Ammon's horn (tissue), 1 donor: Measurements from ENCODE around the gene COPS9.

Source experiments
- DNase-seq: peaks from one replicate; pipeline ENCODE4 v3.0.0-alpha.2; 2016; ENCODE audit warnings: low spot score

COPS9 gene

DNA sequence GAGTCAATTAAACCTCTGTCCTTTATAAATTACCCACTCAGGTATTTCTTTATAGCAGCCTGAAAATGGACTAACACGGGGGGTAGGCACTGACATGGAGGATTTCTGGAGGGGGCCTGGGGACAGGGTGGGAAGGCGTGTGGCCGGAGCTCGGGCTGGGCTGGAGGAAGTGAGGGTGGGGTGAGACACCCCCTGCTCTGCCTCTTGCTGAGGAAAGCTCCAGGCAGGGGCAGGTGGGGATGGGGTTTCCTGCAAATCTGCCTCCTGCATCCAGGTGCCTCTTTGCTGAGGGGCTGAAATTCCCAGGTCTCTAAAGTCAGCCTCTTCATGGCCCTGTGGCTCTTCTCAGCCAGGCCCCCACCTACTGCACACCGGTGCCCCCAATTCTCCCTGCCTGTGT lies 30.1 kb upstream of the COPS9 start:
- no peak for DNase-seq

DNA sequence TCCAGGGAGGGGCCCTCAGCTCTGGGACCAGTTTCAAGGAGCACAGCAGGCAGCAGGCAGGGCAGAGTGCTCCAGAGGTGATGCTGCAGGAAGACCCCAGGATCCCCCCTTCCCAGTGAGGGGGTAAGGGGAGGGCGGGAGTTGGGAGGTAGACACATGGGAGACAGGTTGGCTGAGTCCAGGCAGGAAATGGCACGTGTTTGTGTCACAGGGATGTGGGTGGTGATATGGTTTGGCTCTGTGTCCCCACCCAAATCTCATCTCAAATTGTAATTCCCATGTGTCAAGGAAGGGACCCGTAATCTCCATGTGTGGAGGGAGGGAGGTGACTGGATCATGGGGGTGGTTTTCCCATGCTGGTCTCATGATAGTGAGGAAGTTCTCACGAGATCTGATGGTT lies 29.6 kb upstream of the COPS9 start:
- no peak for DNase-seq

DNA sequence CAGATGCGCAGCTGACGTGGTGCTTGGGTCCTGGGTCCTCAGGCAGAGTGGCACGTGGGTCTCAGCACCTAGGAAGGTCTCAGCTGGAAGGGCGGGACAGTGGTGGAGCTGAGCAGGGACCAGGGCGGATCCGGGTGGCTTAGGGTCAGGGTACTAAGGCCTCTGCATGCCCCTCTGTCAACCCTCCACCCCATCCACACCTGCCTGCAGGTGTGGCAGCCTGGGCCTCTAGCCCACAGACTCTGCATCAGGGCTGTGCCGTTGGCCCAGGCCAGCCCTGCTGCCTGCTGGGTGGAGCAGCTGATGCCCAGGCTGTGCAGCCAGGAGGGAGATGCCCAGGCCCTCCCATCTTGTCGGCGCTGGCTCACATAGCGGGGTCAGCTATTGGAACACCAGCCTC lies 28.9 kb upstream of the COPS9 start:
- no peak for DNase-seq

DNA sequence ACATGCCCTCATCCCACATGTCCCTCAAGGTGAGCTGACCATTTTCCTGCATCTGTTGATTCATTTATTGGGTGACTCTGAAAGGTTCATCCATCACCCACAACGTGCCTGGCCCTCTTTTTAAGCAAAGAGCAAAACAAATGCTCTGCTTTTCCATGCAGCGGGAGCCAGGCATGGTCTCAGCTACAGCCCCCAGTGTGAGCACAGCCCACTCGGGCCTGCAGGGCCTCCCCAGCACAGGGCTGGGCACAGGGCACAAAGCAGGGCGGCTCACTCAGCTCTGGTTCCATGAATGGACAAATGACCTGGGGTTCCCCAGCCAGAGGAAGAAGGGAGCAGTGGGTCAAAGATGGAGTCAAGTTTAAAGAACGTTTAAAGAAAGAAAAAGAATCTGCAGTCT lies 28.5 kb upstream of the COPS9 start:
- no peak for DNase-seq

DNA sequence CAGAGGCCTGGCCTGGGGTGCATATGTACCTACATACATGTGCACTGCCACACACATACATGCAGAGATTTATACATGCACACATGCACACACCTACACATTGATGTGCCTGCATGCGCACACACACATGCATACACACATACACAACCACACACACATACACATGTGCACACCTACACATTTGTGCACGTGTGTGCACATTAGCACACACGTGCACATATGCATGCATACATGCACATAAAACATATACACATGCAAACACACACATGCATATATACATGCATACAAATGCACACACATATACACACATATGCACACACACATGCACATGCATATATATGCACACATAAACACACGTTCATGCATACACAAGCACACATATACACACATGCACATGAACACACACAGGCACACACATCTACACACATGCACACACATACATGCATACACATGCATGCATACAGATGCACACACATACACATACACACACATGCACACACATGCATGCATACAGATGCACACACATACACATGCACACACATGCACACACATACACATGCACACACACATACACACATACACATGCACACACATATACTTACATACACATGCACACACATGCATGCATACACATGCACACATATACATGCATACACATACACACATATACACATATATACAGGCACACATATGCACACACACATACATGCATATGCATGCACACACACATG lies 27.9 kb upstream of the COPS9 start:
- no peak for DNase-seq

DNA sequence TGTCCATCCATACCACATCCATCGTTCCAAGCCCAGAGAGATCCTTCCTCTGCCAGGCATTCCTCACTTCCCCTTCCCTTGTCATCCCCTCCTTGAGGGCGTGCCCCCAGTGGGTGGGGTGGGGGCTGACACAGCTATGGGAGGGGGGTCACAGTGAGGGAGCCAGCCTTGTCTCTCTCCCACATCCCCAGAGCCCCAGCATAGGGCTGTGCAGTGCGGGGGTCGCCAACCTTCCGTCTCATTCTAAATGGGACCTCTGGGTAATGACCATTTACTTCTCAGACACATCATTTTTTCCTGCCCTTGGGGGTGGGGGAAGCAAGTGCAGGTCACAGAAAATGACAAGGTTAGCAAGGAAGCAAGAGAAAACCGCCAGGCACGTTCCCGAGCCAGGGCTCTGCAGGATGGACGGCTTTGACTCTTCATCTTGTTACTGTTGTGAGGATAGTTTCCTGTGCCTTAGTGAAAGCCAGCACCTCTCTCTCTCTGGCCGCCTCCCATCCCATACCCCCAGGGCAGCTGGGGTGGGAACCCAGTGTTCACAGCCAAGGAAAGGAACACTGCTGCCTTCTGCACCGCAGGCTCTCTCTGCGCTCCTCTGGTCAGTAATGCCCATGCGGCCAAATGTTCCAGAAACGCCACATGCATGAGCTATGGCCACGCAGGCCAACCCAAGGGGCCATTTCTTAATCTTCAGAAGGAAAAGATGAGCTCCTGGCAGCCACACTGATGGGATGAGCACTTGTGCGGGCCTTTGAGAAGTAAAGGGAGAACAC lies 27.0 kb upstream of the COPS9 start:
- no peak for DNase-seq

DNA sequence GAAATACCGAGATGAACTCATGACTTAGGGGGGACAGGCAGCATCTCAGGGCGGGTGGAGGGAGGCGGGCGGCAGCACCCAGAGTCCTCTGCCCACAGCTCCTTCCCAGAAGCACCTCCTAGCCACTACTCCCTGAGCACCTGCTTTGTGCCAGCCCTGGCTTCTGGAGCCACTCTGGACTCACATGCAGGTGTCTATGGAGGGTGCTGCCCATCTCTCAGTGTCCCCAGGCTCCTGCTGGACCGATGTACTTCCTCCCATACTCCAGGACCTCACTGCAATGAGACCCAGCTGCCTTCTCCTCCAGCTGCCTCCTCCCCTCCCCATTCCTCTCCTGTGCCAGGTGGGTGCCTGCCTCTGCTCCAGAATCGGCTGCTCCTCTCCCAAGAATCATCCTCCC lies 26.4 kb upstream of the COPS9 start:
- DNase-seq: no peak

DNA sequence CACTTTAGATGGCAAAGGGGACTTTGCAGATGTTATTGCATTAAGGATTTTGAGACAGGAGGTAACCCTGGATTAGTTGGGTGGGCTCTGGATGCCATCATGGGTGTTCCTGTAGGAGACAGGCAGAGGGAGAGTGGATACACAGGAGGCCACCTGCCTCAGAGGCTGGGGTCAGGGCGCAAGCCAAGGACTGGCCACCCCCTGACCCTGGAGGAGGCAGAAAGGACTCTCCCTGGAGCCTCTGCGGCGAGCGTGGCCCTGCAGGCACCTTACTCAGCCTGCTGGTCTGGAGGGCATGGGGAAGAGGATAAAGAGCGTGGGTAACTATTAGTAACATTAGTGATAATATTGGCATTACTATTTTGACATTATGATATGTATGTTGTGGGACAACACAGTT lies 25.9 kb upstream of the COPS9 start:
- no peak for DNase-seq

DNA sequence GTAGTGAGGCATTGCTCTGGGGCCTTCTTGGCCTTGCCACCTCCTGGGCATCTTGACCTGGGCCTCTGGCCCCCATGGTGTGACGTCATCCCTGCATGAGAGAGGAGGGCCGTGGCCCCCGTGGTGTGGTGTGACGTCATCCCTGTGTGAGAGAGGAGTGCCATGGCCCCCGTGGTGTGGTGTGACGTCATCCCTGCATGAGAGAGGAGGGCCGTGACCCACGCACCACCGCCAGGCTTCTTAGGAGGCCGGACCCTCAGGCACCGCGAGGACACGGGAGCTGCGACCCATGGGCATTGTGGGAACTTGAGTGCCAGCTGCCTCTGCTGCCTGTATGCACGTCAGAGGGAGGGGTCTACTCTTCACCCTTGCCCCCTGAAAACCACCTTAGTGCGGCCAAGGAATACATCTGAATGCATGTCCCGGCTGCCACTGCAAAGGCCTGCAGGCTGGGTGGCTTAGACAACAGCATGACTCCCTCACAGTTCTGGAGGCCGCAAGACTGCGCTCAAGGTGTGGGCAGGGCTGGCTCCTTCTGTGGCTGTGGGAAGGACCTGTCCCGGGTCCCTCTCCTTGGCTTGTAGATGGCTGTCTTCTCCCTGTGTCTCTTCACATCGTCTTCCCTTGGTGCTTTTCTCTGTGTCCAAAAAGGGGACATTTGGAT lies 25.1 kb upstream of the COPS9 start:
- no peak for DNase-seq

DNA sequence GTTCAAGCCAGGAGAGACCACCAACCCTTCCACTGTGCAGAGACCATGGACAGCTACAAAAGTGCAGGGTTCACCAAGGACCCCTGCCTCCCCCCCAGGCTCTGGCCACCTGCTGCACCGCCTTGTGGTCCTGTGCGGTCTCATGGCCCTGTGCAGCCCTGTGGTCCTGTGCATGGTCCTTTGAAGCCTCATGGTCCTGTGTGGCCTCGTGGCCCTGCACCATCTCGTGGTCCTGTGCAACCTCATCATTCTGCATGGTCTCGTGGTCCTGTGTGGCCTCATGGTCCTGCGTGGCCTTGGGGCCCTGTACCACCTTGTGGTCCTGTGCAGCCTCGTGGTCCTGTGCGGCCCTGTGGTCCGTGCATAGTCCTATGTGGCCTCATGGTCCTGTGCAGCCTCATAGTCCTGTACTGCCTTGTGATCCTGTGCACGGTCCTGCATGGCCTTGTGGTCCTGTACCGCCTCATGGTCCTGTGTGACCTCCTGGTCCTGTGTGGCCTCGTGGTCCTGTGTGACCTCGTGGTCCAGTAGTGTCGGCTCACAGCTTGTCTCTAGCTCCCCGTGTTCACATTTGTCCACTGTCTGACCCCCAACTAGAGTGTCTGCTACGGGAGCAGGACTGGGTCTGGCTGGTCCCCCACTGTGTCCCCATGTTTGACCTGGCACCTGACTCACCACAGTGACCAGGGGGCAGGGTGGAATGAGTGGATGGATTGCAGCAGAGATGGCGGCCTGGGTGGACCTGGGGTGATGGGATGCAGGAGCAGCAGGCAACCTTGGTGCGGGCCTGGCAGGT lies 24.4 kb upstream of the COPS9 start:
- DNase-seq: no peak

DNA sequence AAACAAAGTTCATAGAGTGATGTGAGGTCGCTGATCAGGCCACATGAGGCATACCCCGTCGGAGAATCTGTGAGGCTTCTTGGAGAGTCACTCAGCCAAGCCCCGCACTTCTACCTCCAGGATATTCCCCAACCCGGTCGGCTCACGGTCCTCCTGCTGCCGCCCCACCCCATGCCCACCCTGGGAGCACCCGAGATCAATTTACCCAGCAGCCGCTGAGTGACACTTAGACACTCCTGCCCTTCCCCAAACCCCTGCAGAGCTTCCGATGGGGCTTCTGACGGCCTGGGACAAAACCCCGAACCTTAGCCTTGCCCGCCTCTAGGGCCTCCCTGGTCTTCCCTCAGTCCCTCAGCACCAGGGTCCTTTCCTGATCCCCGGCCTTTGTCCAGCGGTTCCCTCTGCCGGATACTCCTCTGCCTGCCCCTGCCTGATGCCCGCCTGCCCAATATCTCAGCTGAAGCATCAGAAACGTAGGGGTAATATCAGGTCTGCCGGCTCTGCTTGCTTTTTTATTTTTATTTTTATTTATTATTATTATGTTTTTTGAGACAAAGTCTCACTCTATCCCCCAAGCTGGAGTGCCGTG lies 23.2 kb upstream of the COPS9 start:
- DNase-seq: no peak

DNA sequence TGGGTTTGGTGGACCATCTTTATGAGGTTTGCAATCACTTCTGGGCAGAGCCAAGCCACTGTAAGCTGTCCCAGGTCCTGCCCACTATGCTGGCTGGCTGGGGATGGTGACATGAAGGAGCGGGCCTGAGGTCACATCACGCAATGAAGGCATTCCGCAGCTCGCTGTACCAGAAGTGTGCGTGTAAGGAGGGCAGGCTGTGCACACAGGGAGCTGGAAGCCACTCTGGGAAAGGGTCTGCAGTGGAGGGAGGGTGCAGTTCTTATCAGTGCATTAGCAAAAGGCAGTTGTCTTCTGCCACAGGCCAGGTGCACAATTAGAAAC lies 21.0 kb upstream of the COPS9 start:
- DNase-seq: no peak

DNA sequence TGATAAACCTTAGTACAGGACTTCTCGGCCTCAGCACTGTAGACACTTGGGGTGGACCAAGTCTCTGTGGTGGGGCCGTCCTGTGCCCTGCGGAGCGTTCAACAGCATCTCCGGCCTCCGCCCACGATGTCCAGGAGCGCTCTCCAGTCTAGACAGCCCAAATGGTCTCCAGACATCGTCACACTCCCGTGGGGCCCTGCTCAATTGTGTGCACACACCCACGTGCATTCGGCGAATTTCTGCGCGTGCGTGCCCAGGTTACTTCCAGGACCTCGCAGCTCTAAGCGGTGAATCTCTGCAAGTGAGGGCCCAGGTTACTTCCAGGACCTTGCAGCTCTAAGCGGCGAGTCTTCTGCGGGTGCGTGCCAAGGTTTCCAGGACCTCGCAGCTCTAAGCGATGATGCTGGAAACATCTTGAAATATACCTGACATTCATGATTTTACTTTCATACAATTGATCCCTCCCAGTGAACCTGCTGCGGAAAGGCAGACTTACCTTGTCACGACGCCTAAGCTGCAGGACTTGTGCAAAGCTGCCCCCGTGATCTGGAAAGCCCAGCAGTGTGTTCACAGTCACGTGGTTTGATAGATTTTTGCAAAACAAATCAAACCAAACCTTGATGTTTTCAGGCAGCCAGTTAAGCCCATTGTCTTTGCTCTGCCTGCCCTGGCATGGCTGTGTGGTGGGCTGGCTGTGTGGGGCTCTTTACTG lies 20.5 kb upstream of the COPS9 start:
- no peak for DNase-seq

DNA sequence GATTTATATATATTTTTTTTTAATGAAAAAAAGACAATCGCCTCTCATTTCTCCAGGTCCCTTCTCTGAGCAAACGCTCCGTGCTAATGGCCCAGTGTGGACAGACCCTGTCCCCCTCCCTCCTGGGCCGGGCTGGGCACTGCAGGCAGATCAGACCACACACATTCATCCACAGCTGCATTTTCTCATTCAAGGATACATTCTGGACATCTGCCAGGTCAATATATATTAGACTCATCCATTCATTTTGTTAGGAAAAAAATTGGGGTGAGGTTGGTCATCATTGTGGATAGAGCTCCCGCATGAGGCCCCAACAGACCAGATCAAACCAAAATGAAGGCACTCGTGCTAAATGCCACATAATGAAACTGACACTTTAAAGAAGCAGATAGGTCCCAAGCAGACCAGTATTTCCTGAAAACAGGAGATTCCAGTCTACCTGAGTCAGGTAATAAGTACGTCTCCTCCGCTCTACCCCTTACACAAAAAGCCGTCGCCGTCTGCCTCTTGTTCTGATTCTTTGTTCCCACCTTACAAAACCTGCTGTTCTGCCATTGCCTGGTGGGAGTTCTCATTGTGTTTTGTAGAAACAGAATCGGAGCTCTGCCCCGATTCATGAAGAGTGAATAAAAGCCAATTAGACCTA lies 19.8 kb upstream of the COPS9 start:
- no peak for DNase-seq

DNA sequence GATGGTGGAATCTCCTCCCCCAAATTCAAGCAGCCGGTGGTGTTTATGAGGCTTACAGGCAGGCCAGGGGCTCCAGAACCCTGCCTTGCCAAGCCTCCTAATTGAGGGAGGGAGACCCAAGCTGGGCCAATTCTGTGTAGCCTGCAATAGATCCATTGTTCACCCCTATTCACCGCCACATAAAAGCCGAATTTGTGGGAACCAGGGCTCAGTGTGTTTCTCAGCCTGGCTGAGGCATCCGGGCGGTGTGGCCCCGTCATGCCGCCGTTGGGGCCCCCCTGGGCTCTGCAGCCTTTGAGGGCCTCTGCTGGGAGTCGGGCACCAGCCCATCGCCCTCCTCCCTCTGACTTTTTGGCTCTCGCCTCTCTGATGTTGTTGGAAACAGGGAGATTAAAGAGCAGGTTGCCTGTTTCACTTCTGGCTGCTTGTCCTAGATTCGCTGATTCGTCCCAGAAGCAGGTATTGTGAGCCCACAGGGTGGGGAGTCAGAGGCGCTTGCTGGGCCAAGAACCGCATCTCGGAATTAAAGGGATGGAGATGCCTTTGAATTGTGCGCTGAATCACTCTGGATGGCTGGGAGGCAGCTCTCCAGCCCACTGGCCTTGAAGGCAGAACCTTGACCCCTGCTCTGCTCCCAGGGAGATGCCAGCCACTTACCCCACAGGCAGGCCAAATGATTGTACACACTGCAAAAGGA lies 19.1 kb upstream of the COPS9 start:
- DNase-seq: peak; percentile 82

DNA sequence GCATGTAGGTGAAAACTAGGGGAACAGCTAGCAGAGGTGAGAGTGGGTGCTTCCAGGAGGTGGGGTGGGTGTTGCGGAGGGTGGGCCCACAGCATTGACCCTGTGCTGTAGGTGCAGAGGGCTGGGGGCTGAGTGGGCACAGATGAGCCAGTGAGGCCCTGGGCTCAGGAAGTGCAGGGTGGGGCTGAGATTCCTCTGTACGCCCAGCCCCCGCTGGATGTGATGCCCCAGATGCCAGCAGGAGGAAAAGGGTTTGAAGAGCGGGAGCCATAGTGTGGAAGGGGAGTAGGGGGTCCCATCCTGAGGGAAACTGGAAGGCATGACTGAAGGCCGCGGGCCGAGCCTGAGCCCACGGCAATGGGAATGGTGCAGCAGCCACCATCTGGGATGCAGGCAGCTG lies 18.5 kb upstream of the COPS9 start:
- no peak for DNase-seq

DNA sequence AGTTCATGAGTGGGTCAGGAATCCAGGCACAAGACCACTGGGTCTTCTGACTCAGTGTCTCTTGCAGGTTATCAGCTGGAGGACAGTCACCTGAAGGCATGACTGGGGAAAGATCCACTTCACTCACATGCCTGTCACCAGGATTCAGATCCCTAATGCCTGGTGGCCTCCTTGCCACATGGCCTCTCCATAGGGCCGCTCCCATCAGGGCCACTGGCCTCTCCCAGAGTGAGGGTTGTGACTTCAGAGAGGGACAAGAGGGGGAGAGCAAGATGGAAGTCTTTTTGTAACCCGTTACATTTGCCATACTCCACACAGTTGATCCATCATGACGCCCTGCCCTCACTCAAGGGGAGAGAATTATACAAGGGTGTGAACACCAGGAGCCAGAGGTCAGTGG lies 17.3 kb upstream of the COPS9 start:
- DNase-seq: no peak

DNA sequence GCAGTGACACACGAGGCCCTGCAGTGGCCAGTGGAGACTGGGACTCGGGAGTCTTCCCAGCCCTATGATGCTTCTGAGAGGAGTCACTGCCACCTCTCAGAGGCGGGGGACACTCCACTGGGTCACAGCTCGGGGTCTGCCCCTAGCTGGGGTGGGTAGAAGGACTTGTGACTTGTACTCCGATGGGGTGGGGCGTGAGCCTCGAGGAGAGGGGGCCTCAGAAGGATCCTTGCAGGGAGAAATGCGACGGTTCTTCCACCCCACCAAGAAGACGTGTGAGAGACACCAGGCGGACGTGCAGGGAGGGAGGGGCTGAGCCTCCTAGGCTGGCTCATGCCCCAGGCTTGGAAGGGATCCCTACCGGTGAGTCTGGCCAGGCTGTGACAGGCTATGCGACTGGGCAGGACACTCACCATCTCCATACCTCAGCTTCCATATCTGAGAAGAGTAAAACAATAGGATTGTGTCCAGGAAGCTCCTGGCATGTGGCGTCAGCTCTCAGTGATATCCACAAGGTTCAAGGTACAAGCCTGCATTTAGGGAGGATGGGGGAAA lies 15.4 kb upstream of the COPS9 start:
- DNase-seq: no peak

DNA sequence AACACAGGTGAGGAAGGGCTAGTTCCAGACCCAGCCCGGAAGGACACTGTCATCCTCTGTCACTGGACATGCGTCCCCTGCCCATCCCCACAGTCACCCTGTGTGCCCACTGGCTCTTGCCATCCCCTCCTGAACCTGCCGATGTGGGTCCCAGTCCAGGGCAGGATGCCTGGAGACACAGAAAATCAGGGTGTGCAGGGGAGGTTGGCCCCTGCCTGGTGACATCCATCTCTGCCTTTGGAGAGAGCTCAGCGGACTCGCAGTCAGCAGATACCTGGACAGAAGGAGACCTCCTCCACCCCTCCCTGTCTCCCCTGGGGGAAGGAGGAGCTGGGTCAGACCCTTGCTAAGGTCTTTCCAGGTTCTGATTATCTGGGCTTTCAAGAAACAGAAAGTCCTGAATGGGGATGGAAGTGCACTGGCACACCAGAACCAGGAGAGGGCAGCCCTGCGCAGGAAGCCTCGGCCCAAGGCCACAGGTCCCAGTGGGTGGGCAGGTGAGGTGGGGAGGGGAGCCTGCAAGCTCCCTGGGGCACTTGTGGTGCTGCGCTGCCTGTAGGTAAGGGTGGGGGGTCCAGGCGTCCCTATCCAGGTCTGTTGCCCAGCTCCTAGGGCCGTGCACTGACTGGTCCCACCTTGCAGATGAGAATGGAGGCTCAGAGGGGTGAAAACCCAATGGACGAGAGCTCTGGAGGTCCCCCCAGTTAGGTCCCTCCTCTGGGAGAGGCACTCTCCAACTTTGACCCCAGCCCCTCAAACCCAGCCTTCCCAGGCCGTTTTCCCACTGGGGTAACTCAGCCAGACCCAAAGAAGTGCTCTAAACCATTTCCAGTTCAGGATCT lies 14.1 kb upstream of the COPS9 start:
- DNase-seq: peak; percentile 64
